ENCODE data around the gene USF3.

Gene USF3

DNA sequence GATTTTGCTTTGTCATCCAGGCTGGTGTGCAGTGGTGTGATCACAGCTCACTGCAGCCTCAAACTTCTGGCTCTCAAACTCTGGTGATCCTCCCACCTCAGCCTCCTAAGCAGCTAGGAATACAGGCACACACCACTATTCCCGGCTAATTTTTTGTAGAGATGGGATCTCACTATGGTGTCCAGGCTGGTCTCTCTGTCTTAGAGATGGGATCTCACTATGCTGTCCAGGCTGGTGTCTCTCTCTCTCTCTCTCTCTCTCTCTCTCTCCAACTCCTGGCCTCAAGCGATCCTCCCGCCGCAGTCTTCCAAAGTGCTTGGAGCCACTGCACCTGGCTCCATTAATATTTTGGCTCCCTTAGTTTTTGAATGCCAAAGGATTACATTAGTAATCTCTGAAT lies 17.7 kb downstream of the USF3 start:
- no peaks in the 10 kb centered on the region for H3K27me3 ChIP-seq (ENCODE audit: insufficient read depth, low read length)
- H3K4me3 ChIP-seq (ENCODE audit: low read depth, low read length, poor library complexity, severe bottlenecking) = no peak overlapping the region
- no peaks in the 10 kb centered on the region for H3K9me3 ChIP-seq (ENCODE audit: low read length)
- H3K4me2 ChIP-seq (ENCODE audit: low read length) = no peak overlapping the region
- no peaks in the 10 kb centered on the region for H3K9me2 ChIP-seq (ENCODE audit: low read depth, low read length)
- peaks cover 3% of the 10 kb centered on the region; the same call in 1 of the 2 replicates for H3K36me3 ChIP-seq (ENCODE audit: insufficient read depth, low read length)
- H3K27ac ChIP-seq (ENCODE audit: low read depth, low read length, poor library complexity, severe bottlenecking) = no peak overlapping the region
- no peaks in the 10 kb centered on the region for H4K20me1 ChIP-seq (ENCODE audit: insufficient read depth, low read length)
- peaks cover 4% of the 10 kb centered on the region for H3K4me1 ChIP-seq (ENCODE audit: insufficient read depth, low read length, severe bottlenecking)
- TF ChIP-seq, protein P1, sequence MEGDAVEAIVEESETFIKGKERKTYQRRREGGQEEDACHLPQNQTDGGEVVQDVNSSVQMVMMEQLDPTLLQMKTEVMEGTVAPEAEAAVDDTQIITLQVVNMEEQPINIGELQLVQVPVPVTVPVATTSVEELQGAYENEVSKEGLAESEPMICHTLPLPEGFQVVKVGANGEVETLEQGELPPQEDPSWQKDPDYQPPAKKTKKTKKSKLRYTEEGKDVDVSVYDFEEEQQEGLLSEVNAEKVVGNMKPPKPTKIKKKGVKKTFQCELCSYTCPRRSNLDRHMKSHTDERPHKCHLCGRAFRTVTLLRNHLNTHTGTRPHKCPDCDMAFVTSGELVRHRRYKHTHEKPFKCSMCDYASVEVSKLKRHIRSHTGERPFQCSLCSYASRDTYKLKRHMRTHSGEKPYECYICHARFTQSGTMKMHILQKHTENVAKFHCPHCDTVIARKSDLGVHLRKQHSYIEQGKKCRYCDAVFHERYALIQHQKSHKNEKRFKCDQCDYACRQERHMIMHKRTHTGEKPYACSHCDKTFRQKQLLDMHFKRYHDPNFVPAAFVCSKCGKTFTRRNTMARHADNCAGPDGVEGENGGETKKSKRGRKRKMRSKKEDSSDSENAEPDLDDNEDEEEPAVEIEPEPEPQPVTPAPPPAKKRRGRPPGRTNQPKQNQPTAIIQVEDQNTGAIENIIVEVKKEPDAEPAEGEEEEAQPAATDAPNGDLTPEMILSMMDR (IDR thresholded peaks at IDR 0.05; ENCODE audit: low read length) = no peak
- TF ChIP-seq EZH2 (IDR thresholded peaks at IDR 0.05; ENCODE audit: borderline replicate concordance, low read length) = no peak
- no peak overlapping the region for H2AFZ ChIP-seq (ENCODE audit: low read length)
- H3F3A ChIP-seq (ENCODE audit: insufficient read depth, low read length) = no peaks in the 10 kb centered on the region
- no peaks in the 10 kb centered on the region for H3K79me2 ChIP-seq (ENCODE audit: insufficient read depth, low read length)
- H3K9ac ChIP-seq (ENCODE audit: low read length) = no peak overlapping the region

DNA sequence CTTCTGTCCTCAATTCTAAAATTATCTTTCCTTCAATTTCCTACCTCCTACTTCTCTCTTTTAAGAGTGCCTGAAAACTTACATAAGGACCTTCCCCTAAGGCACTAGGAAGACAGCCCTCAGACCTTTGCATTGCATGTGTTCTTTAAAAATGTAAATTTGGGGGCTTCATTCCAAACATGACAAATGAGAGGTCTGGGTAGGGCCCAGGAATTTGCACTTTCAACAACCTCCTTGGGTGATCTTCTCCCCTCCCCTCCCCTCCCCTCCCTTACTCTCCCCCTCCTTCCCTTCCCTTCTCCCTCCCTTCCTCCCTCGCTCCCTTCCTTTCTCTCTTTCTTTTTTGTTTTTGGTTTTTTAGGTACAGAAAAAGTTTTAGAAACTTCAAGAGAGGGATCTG lies 18.7 kb downstream of the USF3 start:
- Histone ChIP-seq H2AFZ (ENCODE audit: low read length) (no peak overlapping the region), H3K4me3 (ENCODE audit: low read depth, low read length, poor library complexity, severe bottlenecking) (no peak overlapping the region), H3K4me1 (ENCODE audit: insufficient read depth, low read length, severe bottlenecking) (peaks cover 8% of the 10 kb centered on the region), H3K79me2 (ENCODE audit: insufficient read depth, low read length) (no peaks in the 10 kb centered on the region), H3K9me2 (ENCODE audit: low read depth, low read length) (no peaks in the 10 kb centered on the region), H3K9ac (ENCODE audit: low read length) (no peak overlapping the region), H3F3A (ENCODE audit: insufficient read depth, low read length) (no peaks in the 10 kb centered on the region), H3K27ac (ENCODE audit: low read depth, low read length, poor library complexity, severe bottlenecking) (no peak overlapping the region), H3K9me3 (ENCODE audit: low read length) (no peaks in the 10 kb centered on the region), H3K36me3 (ENCODE audit: insufficient read depth, low read length) (peaks cover 3% of the 10 kb centered on the region; the same call in 1 of the 2 replicates), H3K27me3 (ENCODE audit: insufficient read depth, low read length) (no peaks in the 10 kb centered on the region), H3K4me2 (ENCODE audit: low read length) (no peak overlapping the region), H4K20me1 (ENCODE audit: insufficient read depth, low read length) (no peaks in the 10 kb centered on the region)
- TF ChIP-seq, protein P1 (IDR thresholded peaks at IDR 0.05; ENCODE audit: low read length) = no peak
- TF ChIP-seq EZH2 (IDR thresholded peaks at IDR 0.05; ENCODE audit: borderline replicate concordance, low read length) = no peak

DNA sequence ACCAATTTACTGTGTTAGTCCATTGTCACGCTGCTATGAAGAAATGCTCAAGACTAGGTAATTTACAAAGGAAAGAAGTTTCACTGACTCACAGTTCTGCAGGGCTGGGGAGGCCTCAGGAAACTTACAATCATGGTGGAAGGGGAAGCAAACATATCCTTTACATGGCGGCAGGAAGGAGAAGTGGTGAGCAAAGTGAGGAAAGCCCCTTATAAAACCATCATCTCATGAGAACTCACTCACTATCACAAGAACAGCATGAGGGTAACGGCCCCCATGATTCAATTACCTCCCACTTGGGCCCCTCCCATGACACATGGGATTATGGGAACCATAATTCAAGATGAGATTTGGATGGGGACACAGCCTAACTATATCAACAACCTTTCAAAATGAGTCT lies 20.2 kb downstream of the USF3 start:
- H3K9me2 ChIP-seq (ENCODE audit: low read depth, low read length) = no peaks in the 10 kb centered on the region

More for the DNA sequence above, 20.2 kb downstream of the USF3 start:
- H3K9ac ChIP-seq (ENCODE audit: low read length) = no peak overlapping the region
- no peak overlapping the region for H3K4me3 ChIP-seq (ENCODE audit: low read depth, low read length, poor library complexity, severe bottlenecking)
- no peaks in the 10 kb centered on the region for H3K9me3 ChIP-seq (ENCODE audit: low read length)
- no peaks in the 10 kb centered on the region for H3K79me2 ChIP-seq (ENCODE audit: insufficient read depth, low read length)
- H3K27ac ChIP-seq (ENCODE audit: low read depth, low read length, poor library complexity, severe bottlenecking) = no peak overlapping the region
- no peak overlapping the region for H2AFZ ChIP-seq (ENCODE audit: low read length)
- no peaks in the 10 kb centered on the region for H3F3A ChIP-seq (ENCODE audit: insufficient read depth, low read length)
- no peak for TF ChIP-seq EZH2 (IDR thresholded peaks at IDR 0.05; ENCODE audit: borderline replicate concordance, low read length)
- TF ChIP-seq, protein P1 (IDR thresholded peaks at IDR 0.05; ENCODE audit: low read length) = no peak
- H4K20me1 ChIP-seq (ENCODE audit: insufficient read depth, low read length) = no peaks in the 10 kb centered on the region
- peaks cover 3% of the 10 kb centered on the region; the same call in 1 of the 2 replicates for H3K36me3 ChIP-seq (ENCODE audit: insufficient read depth, low read length)
- H3K4me1 ChIP-seq (ENCODE audit: insufficient read depth, low read length, severe bottlenecking) = peaks cover 8% of the 10 kb centered on the region
- H3K4me2 ChIP-seq (ENCODE audit: low read length) = no peak overlapping the region
- H3K27me3 ChIP-seq (ENCODE audit: insufficient read depth, low read length) = no peaks in the 10 kb centered on the region

Data from OCI-LY1 (cell line).